Lung (tissue), 12 donors: ENCODE data around the gene TSEN54. TPM values are rescaled to one million over a fixed set of nuclear protein-coding genes. Genes with fewer than 3 reads are reported as not detected.

ENCODE experiments used
- ATAC-seq: fragments of 200-7000 bp; cut with Tn5 transposase; one replicate; pipeline ENCODE4 v1.9.1; 2020; ENCODE audit warnings: moderate number of reproducible peaks; ENCODE audit not compliant: insufficient read depth, low FRiP score
- DNase-seq, 3 donors: peaks; one replicate each; pipeline ENCODE4 v3.0.0-alpha.2; 2013 to 2017
- H3K27ac ChIP-seq, 2 donors: one replicate each; pipeline ENCODE4 v1.5.1; 2013; ENCODE audit warnings: mild to moderate bottlenecking in 2 of 2, moderate library complexity in 2 of 2, control low read depth in 1 of 2, inconsistent platforms in 1 of 2, low read depth in 1 of 2, low read length in 1 of 2
- H3K27me3 ChIP-seq, 3 donors: one replicate each; pipeline ENCODE4 v1.5.1; 2013; ENCODE audit warnings: low read length in 2 of 3; ENCODE audit not compliant: control insufficient read depth in 3 of 3, insufficient read depth in 3 of 3
- H3K36me3 ChIP-seq, 4 donors: one replicate each; pipeline ENCODE4 v1.5.1; 2013; ENCODE audit warnings: low read length in 4 of 4, mild to moderate bottlenecking in 1 of 4, moderate library complexity in 1 of 4; ENCODE audit not compliant: control insufficient read depth in 4 of 4, insufficient read depth in 4 of 4
- H3K4me1 ChIP-seq, 5 donors: one replicate each; pipeline ENCODE4 v1.5.1; 2013; ENCODE audit warnings: low read length in 5 of 5, mild to moderate bottlenecking in 2 of 5, moderate library complexity in 1 of 5; ENCODE audit not compliant: control insufficient read depth in 5 of 5, insufficient read depth in 5 of 5
- H3K4me3 ChIP-seq: one replicate; pipeline ENCODE4 v1.5.1; 2013; ENCODE audit warnings: mild to moderate bottlenecking, control low read depth, moderate library complexity
- H3K9ac ChIP-seq, 2 donors: one replicate each; pipeline ENCODE4 v1.5.1; 2013; ENCODE audit warnings: low read length in 2 of 2, control low read depth in 1 of 2; ENCODE audit not compliant: insufficient read depth in 1 of 2
- H3K9me3 ChIP-seq, 4 donors: one replicate each; pipeline ENCODE4 v1.5.1; 2013; ENCODE audit warnings: low read length in 3 of 4, mild to moderate bottlenecking in 1 of 4, moderate library complexity in 1 of 4; ENCODE audit not compliant: control insufficient read depth in 4 of 4, insufficient read depth in 3 of 4
- WGBS, 2 donors: extraction: QIAGEN DNeasy Blood & Tissue Kit; methylation state at CpG; one replicate each; pipeline ENCODE4 v1.1.7; 2013; 5-methylcytosine and 5-hydroxymethylcytosine counted together
- polyA plus RNA-seq, 2 donors: library from polyadenylated mRNA; stranded (reverse); fragments of 200-250 nt; gene quantifications; one replicate each; pipeline ENCODE4 v1.2.1, GENCODE V29; 2013
- total RNA-seq, 2 donors: library from RNA; depleted of rRNA in 1 of 2; stranded (reverse); fragments of >200 nt in 1 of 2; gene quantifications; one replicate each; pipeline ENCODE4 v1.2.1, GENCODE V29; 2014 to 2021
- TF ChIP-seq, protein P1 (sequence below): IDR thresholded peaks from 2 replicates; pipeline ENCODE4 v1.5.1; 2012; ENCODE audit warnings: mild to moderate bottlenecking; ENCODE audit errors: control extremely low read depth, extremely low read depth
- donor health status: control.
- donor health status: control.
- donor health status: Bipolar disorder and iron deficiency.
- donor health status: healthy.
- donor health status: DM: yes; HTN: yes; CAD: no.

Gene TSEN54
- total and polyA plus RNA-seq, 4 donors, result 18.4 to 36.5 (median 21.6) TPM

DNA sequence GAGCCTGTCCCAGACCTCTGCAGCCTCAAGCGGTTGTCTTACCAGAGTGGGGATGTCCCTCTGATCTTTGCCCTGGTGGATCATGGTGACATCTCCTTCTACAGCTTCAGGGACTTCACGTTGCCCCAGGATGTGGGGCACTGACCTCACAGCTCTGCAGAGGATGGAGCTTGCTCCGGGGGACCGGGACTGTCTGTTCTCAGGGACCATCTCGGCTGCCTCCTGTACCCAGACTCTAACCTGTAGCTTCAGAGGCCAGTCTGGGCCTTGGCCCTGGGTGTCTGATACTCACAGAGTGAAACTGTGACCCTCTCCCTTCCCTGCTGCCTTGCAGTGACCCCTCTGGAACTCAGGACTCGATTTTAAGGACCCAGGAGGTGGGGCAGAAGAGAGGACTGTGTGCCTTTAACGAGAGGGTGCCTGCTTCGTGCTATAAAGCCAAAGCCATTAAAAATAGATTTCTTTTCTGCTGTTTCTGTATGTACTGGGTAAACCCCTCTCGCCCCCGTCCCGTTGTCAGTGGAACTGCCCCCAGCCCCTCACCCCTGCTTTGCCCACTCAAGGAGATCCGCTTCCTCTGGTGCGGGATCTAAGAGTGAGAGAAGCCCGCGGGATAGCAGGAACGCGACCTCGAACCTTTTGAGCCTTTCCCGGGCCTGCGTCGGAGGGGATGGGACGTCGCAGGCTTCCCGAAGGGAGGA, 8.1 kb downstream of the TSEN54 start:
- Histone ChIP-seq H3K9me3 (peaks cover 0 to 3% (median 0%) of the 10 kb centered on the region in 4 donors), H3K27me3 (peaks cover 0 to 5% (median 0%) of the 10 kb centered on the region in 3 donors), H3K36me3 (peaks cover 0 to 11% (median 8%) of the 10 kb centered on the region in 4 donors), H3K27ac (peak overlapping the region in 1 of 2 donors; percentile 81), H3K4me3 (peak overlapping the region; percentile 58), H3K9ac (no peak overlapping the region), H3K4me1 (peaks cover 0 to 9% (median 0%) of the 10 kb centered on the region in 5 donors)
- DNase-seq (no peak), ATAC-seq (no peak)
- TF ChIP-seq, protein P1, sequence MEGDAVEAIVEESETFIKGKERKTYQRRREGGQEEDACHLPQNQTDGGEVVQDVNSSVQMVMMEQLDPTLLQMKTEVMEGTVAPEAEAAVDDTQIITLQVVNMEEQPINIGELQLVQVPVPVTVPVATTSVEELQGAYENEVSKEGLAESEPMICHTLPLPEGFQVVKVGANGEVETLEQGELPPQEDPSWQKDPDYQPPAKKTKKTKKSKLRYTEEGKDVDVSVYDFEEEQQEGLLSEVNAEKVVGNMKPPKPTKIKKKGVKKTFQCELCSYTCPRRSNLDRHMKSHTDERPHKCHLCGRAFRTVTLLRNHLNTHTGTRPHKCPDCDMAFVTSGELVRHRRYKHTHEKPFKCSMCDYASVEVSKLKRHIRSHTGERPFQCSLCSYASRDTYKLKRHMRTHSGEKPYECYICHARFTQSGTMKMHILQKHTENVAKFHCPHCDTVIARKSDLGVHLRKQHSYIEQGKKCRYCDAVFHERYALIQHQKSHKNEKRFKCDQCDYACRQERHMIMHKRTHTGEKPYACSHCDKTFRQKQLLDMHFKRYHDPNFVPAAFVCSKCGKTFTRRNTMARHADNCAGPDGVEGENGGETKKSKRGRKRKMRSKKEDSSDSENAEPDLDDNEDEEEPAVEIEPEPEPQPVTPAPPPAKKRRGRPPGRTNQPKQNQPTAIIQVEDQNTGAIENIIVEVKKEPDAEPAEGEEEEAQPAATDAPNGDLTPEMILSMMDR, result no peak
- 25 to 33% methylated on average over 19 to 24 of the region's 24 CpGs for WGBS, 2 donors

DNA sequence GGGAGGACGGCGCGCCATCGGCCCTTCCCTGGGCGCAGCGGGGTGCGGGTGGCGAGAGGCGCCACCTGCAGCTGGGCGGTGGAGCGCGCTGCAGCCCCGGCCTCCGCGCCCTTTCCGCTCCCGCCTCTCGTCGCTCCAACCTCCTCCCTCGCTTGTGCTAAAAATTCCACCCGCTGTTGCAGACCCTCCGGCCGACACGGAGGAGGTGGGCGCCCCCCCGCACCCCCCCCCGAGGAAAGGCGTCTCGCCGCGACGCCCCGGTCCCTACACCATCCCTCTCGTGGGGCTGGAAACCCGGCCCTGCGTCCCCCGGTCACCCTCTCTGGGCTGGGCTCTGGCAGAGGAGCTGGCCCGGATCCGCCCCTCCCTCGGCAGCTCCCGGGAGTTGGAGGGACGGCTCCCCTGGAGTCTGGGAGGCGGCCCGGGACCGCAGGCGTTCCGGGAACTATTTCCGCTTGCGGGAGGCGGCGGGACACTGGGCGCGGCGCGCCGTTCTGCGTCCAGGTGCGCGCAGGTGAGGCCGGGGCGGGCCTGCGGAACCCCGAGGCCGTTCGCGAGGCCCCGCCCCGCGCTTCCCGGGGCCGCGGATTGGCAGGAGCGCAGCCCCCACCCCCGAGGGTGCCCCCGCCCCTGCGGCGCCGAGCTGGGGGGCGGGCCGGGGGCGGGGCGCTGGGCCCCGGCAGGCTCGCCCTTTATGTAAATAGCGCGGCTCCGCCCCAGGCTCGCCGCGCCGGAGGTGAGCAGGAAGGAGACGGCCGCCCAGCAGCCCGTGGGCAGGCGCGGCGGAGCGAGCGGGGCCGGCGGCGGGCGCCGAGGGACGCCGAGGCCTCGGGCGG, 8.9 kb downstream of the TSEN54 start, which contains the start of gene LLGL2:
TSS of gene LLGL2 (plus strand) at position 728 of the 836 bp plus-strand sequence. CDS start 17,730 bp downstream, outside the sequence.
- TF ChIP-seq, protein P1, result no peak
- Histone ChIP-seq H3K27me3 (peaks cover 0 to 5% (median 0%) of the 10 kb centered on the region in 3 donors), H3K27ac (peak within 1 kb of the TSS; percentile 49 to 85), H3K9me3 (peaks cover 0 to 3% (median 0%) of the 10 kb centered on the region in 4 donors), H3K4me3 (peak within 1 kb of the TSS; percentile 64), H3K36me3 (peaks cover 0 to 11% (median 6%) of the 10 kb centered on the region in 4 donors), H3K4me1 (peaks cover 0 to 9% (median 0%) of the 10 kb centered on the region in 5 donors), H3K9ac (no peak within 1 kb of the TSS)
- 1% methylated on average over 64 to 108 of the region's 108 CpGs for WGBS, 2 donors
- ATAC-seq (peak; percentile 92), DNase-seq (peak; percentile 79 to 88 (median 81))

DNA sequence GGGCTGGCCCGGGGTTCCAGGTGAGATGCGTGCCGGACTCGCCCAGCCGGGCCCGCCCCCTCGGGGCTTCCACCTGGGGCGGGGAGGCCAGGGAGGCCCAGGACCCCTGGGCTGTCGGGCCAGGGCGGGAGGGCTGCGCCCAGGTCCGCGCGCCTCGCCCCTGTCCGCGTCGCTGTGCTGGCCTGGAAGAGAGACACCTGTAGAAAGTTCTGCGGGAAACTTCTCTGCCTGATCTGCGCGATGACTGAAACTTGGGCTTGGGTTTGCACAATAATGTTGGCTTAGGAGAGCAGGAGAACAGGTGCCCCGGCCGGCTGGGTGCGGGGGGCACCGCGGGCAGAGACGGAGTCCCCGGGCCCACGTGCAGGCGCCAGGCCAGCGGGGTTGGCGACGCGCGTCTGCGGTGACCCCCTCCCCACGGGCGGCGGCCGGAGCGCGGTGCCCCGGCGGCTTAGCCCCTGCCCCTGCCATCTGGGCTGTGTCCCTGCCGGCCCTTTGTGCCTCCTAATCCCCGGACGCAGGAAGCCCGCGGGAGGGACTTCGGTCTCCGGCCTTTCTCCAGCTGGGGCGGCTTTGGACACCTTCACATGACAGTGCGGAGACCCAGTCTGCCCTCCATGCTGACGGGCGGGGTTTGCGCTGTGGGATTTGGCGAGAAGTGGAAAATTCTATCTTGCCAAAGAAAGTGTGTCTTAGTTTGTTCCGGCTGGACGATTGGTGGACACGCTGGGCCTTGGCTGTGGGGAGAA, 9.7 kb downstream of the TSEN54 start:
- Histone ChIP-seq H3K4me1 (peaks cover 0 to 9% (median under 1%) of the 10 kb centered on the region in 5 donors), H3K27ac (peak overlapping the region in 1 of 2 donors; percentile 85), H3K27me3 (peaks cover 0 to 5% (median 0%) of the 10 kb centered on the region in 3 donors), H3K9ac (no peak overlapping the region), H3K36me3 (peaks cover 0 to 11% (median 6%) of the 10 kb centered on the region in 4 donors), H3K9me3 (peaks cover 0 to 3% (median 0%) of the 10 kb centered on the region in 4 donors), H3K4me3 (peak overlapping the region; percentile 64)
- peak; percentile 10 for ATAC-seq
- TF ChIP-seq, protein P1, result no peak
- peak in 2 of 3 donors; percentile 37 for DNase-seq
- WGBS, 2 donors, result 1 to 5% methylated on average over 33 to 60 of the region's 60 CpGs
